MCF 10A (cell line): Measurements from ENCODE around the gene CCDC68. TPM values are rescaled to one million over a fixed set of nuclear protein-coding genes. Genes with fewer than 3 reads are reported as not detected.

ENCODE experiments used
- BruUV-seq: library from RNA; stranded (reverse); fragments of 400-500 nt; replicated peaks from 2 replicates; lab custom pipeline; 2021; lab: Mats Ljungman, UMichigan
- CTCF ChIA-PET: fragments of 300-600 bp; sonication (Branson Sonifier 250); formaldehyde crosslinking; extraction: SDS; loops from one replicate; lab custom pipeline; 2021; ENCODE audit warnings: antibody characterized with exemption, inconsistent platforms; lab: Yijun Ruan, JAX
- POLR2A ChIA-PET: fragments of 300-600, 350-650 bp; sonication (Branson Sonifier 250); formaldehyde crosslinking; extraction: SDS; loops from one replicate; lab custom pipeline; 2020; ENCODE audit warnings: antibody characterized with exemption, inconsistent platforms; lab: Yijun Ruan, JAX
- DNase-seq: peaks from one replicate; pipeline ENCODE4 v3.0.0-alpha.2; 2018; ENCODE audit not compliant: unreplicated experiment
- H3K27ac Mint-ChIP-seq: one replicate; pipeline ENCODE4 v1.8.0; 2022; ENCODE audit warnings: mild to moderate bottlenecking, low read depth, mixed read lengths; ENCODE audit not compliant: unreplicated experiment
- H3K27me3 Mint-ChIP-seq: one replicate; pipeline ENCODE4 v1.8.0; 2022; ENCODE audit warnings: mixed read lengths; ENCODE audit not compliant: insufficient read depth, unreplicated experiment
- H3K36me3 Mint-ChIP-seq: one replicate; pipeline ENCODE4 v1.8.0; 2022; ENCODE audit warnings: mild to moderate bottlenecking, moderate library complexity, mixed read lengths; ENCODE audit not compliant: insufficient read depth, unreplicated experiment
- H3K4me1 Mint-ChIP-seq: one replicate; pipeline ENCODE4 v1.8.0; 2022; ENCODE audit warnings: mixed read lengths; ENCODE audit not compliant: insufficient read depth, unreplicated experiment
- H3K4me3 Mint-ChIP-seq: one replicate; pipeline ENCODE4 v1.8.0; 2022; ENCODE audit warnings: mild to moderate bottlenecking, moderate library complexity, mixed read lengths; ENCODE audit not compliant: unreplicated experiment
- H3K9me3 Mint-ChIP-seq: one replicate; pipeline ENCODE4 v1.8.0; 2022; ENCODE audit warnings: mixed read lengths; ENCODE audit not compliant: unreplicated experiment
- CTCF ChIP-seq: fragments of 200-600 bp; IDR thresholded peaks from one replicate; pipeline ENCODE4 v1.8.0; 2022; ENCODE audit warnings: antibody characterized with exemption, mild to moderate bottlenecking; ENCODE audit not compliant: unreplicated experiment
- intact Hi-C: fragments of 100-400 bp; cut with micrococcal nuclease; formaldehyde crosslinking; loops from 2 replicates; pipeline ENCODE4 v1.14.1; 2022
- total RNA-seq: library from RNA; stranded (reverse); gene quantifications from 2 replicates; pipeline ENCODE4 v1.2.3, GENCODE V29; 2022

The CCDC68 gene
- total RNA-seq, 1 experiment from 2014 or later = 3.3 TPM

GRCh38 chr18:54950221-54950620 is 9.0 kb downstream of the CCDC68 start:
- Mint-ChIP-seq H3K27me3 (no peaks in the 10 kb centered on the region), H3K36me3 (no peaks in the 10 kb centered on the region), H3K9me3 (no peaks in the 10 kb centered on the region), H3K27ac (no peak overlapping the region), H3K4me3 (no peak overlapping the region), H3K4me1 (peaks cover 9% of the 10 kb centered on the region)
- CTCF ChIA-PET = interaction anchor here (0.6 to 4.6 kb wide), 15 partner anchors 8 to 336 kb away, joined by 3 to 60 read pairs (median 6); partner anchors contain the start of gene CCDC68
- no TSS peak for BruUV-seq
- peak; percentile 28 for TF ChIP-seq CTCF
- peak; percentile 38 for DNase-seq
- intact Hi-C loops = loop anchor here (1.0 kb wide), 1 partner anchor 271 kb away; no protein-coding TSS in a partner anchor
- POLR2A ChIA-PET = interaction anchor here (0.9 to 1.0 kb wide), 2 partner anchors 122 to 271 kb away, joined by 3 to 5 read pairs; partner anchors contain the start of gene RAB27B

- no peaks in the 10 kb centered on the region for H3K9me3 Mint-ChIP-seq
- no peaks in the 10 kb centered on the region for H3K36me3 Mint-ChIP-seq
- BruUV-seq = no TSS peak
- no peak overlapping the region for H3K27ac Mint-ChIP-seq
- no peak overlapping the region for H3K4me3 Mint-ChIP-seq
- H3K4me1 Mint-ChIP-seq = peaks cover 9% of the 10 kb centered on the region
- ChIA-PET POLR2A (interaction anchor here (0.9 kb wide), 1 partner anchor 121 kb away, joined by 3 read pairs; the partner anchor contains the start of gene RAB27B), CTCF (interaction anchor here (0.8 to 4.6 kb wide), 12 partner anchors 9 to 278 kb away, joined by 3 to 60 read pairs (median 6); partner anchors contain the start of gene CCDC68)
- intact Hi-C loops = loop anchor here (5.0 kb wide), 1 partner anchor 172 kb away; no protein-coding TSS in a partner anchor
- no peaks in the 10 kb centered on the region for H3K27me3 Mint-ChIP-seq
- no peak for DNase-seq
- TF ChIP-seq CTCF = no peak
These were observed 9.7 kb downstream of the CCDC68 start for GRCh38 chr18:54949588-54949987.

GRCh38 chr18:54948350-54948837 is 10.9 kb downstream of the CCDC68 start:
- Mint-ChIP-seq H3K36me3 (no peaks in the 10 kb centered on the region), H3K27ac (no peak overlapping the region), H3K4me1 (peaks cover 9% of the 10 kb centered on the region), H3K9me3 (no peaks in the 10 kb centered on the region), H3K27me3 (no peaks in the 10 kb centered on the region), H3K4me3 (no peak overlapping the region)
- ChIA-PET CTCF (interaction anchor here (0.7 to 4.6 kb wide), 3 partner anchors 12 to 497 kb away, joined by 3 to 60 read pairs (median 3); no protein-coding TSS in a partner anchor), POLR2A (no interaction called here)
- TF ChIP-seq CTCF = no peak
- no TSS peak for BruUV-seq
- DNase-seq = no peak
- intact Hi-C loops = loop anchor here (5.0 kb wide), 1 partner anchor 171 kb away; no protein-coding TSS in a partner anchor

- no peaks in the 10 kb centered on the region for H3K9me3 Mint-ChIP-seq
- no peak for DNase-seq
- H3K27me3 Mint-ChIP-seq = no peaks in the 10 kb centered on the region
- BruUV-seq = no TSS peak
- intact Hi-C loops = loop anchor here (5.0 kb wide), 1 partner anchor 170 kb away; no protein-coding TSS in a partner anchor
- ChIA-PET POLR2A (interaction anchor here (0.8 to 1.2 kb wide), 3 partner anchors 9 to 123 kb away, joined by 4 to 6 read pairs (median 4); no protein-coding TSS in a partner anchor), CTCF (interaction anchor here (1.1 kb wide), 1 partner anchor 392 kb away, joined by 3 read pairs; no protein-coding TSS in a partner anchor)
- H3K4me1 Mint-ChIP-seq = peaks cover 9% of the 10 kb centered on the region
- no peak for TF ChIP-seq CTCF
- H3K36me3 Mint-ChIP-seq = no peaks in the 10 kb centered on the region
- H3K27ac Mint-ChIP-seq = no peak overlapping the region
- no peak overlapping the region for H3K4me3 Mint-ChIP-seq
These were observed 12.2 kb downstream of the CCDC68 start for GRCh38 chr18:54947091-54947490.
